ENCODE measurements around the gene CEPT1.
"Not testable (repeated sequence)": the region's sequence is repeated elsewhere in the genome, so short reads cannot be mapped to it uniquely, and the experiment has no call there.

The CEPT1 gene

DNA sequence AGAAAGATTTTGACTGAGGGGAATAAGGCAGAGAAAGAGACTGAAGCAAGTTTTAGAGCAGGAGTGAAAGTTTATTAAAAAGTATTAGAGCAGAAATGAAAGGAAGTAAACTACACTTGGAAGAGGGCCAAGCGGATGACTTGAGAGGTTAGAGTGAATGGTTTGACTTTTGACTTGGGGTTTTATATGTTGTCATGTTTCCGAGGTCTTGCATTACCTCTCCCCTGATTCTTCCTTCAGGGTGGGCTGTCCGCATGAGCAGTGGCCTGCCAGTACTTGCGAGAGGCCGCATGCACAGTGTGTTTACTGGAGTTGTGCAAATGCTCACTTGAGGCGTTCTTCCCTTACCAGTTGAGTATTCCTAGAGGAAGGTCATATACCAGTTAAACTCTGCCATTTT lies 73.4 kb downstream of the CEPT1 start:
- no peak for DNase-seq

DNA sequence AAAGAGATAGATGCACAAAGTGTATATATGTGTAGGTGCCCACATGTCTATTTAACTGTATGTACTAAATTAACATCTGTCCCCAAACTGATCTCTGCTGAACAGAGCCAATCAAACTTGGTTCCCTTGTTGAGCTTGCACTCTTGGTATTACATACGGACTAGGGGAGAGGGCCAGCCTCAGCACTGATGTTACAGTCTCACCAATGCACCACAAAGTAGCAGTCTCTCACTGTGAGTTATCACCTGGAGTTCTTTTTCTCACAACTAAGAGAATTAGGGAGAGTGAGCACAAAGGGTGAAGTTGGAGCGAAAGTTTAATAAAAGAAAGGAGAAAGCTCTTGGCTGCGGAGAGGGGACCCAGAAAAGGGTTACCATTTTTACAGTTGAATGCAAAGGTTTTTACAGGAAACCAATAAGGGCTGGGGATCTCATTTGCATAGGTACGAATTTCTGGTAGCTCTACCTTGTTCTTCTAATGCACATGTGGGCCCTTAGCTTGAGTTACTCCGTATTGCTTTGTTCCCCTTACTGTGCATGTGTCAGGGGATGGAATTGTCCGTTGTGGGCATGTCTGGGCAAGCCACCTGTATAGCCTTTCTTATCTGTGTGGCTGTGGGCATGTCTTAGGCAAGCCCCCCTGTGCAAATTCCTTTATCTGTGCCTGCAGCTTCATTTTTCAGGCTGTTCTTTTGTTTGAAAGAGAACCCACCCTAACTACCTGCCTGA lies 74.2 kb downstream of the CEPT1 start:
- no peak for DNase-seq

DNA sequence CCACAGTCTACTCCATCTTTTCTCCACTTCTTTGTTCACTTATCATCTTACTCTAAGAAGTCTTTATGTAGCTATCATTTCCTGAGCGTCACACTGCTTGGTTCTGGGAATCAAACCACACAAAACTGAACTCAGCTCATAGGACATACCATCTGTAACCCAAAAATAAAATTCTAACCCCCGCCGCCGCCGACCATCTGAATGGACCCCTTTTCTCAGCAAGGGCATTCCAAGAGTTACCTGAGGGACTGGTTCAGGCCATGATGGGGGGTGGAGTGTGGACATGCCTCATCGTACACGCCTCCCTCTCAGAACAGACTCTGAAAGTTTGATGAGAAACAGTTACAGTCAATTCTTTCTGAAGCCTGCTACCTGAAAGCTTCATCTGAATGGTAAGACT lies 74.9 kb downstream of the CEPT1 start:
- no peak for DNase-seq

DNA sequence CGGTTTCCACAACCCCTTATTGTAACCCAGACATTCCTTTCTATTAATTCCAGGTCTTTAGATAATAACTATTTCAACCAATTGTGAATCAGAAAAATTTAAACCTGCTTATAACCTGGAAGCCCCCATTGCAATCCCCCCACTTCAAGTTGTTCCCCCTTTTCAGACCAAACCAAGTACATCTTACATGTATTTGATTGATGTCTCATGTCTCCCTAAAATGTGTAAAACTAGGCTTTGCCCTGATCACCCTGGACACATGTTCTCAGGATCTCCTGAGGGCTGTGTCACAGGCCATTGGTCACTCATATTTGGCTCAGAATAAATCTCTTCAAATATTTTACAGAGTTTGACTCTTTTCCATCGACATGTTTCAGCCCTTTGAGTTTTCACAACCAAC lies 75.3 kb downstream of the CEPT1 start:
- not testable (repeated sequence) for DNase-seq

DNA sequence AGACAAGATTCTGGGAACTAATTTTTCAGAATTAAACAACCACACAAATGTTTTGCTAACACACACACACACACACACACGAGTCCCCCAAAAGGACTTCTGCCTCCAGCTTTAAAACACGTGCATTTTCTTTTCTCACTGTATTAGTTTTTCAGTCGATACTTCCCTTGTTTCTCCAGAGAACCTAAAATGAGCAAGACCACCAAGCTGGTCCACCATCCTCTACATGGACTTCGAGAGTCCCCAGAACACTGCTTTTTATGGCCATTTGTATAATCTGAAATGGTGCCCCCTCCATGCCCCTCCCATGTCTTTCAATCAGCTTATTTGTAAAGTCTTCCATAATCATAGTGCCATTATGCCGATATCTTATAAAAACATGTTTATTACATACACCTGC lies 76.7 kb downstream of the CEPT1 start:
- no peak for DNase-seq

DNA sequence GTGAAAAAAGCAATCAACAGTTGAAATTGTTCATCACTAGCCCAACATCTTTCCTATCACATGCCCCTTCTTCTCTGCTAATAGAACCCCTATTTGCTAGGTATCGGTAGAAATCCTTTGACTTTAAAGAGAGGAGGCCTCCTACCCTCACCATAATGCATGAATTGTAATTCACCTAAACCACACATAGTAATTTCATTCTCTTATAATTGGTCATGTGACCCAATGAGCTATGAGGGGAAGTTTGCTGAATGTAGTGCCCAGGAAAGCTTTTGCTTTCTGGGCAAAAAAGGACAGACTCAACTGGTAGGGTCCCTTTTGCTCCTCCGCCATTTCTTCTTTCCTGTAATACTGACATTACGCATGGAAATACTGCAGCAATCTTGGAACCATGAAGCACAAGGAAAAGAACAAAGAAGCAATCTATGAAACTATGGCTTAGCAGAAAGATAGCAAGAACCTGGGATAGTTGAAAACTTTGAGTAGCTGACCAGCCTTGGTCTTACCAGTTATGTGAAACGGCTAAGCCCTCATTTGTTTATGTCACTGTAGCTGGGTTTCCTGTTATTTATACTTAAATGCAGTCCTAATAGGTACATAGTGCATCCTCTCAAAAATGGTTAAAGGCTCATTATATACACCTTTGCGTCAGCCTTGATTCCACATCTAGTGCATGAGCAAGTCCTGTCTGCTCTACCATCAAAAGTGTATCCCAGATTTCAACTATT lies 77.3 kb downstream of the CEPT1 start:
- no peak for DNase-seq

DNA sequence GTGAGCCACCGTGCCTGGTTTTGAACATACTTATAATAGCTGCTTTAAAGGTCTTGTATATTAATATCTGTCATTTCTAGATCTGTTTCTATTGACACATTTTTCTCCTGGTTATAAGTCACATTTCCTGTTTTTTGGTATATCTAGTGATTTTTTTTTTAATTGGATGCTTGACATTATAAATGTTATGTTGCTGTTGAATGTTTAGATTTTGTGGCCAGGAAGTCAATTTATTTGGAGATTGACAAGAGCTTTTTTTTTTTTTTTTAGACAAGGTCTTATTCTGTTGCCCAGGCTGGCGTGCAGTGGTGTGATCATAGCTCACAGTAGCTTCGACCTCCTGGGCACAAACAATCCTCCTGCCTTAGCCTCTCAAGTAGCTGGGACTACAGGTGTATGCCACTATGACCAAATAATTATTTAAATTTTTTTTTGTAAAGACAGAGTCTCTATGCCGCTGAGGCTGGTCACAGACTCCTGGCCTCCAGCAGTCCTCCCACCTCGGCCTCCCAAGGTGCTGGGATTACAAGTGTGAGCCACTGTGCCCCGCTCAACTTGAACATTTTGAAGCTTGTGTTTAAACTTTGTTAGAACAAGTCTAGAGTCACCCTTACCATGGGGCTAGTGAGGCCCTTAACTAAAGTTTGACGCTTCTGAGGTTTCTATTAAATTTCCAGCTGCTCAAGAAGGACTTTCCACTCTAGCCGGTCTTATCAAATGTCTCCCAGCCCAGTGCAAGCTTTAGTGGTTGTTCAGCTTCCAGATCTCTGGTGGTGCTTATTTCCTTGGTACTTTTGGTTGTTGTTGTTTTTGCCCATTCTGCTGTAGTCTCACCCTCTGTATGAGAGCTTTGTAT lies 78.9 kb downstream of the CEPT1 start:
- no peak for DNase-seq

DNA sequence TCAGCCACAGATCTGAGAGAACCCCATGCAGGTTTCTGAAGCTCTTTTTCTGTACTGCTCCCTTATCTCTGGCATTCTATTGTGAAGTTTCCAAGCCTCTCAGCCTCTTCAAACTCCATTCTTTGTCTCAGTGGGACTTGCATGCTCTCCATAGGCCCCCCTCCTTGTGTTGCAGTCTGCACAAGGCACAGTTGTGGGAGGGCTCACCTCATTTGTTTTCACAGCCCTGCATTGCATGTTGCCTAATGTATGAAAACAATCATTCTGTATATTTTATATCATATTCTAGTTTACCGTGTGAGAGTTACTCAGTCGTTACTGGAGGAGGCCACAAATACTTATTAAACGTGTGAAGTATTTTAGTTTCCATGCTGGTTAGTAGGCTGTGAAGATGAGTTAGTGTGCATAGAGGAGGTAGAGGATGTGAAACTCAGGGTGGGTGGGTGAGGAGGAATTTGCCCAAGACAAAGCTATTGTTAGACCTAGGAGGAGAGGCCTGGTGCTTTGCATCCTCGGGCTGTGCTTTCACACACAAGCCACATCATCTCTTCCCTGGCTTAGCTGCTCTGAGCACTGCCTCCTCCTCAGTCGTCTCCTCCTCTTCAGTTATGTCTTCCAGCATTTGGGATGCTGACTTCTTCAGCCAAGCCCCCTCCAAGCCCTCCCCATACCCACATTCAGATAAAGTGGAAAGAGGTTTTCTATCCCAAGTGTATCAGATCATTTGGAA lies 79.7 kb downstream of the CEPT1 start:
- no peak for DNase-seq

DNA sequence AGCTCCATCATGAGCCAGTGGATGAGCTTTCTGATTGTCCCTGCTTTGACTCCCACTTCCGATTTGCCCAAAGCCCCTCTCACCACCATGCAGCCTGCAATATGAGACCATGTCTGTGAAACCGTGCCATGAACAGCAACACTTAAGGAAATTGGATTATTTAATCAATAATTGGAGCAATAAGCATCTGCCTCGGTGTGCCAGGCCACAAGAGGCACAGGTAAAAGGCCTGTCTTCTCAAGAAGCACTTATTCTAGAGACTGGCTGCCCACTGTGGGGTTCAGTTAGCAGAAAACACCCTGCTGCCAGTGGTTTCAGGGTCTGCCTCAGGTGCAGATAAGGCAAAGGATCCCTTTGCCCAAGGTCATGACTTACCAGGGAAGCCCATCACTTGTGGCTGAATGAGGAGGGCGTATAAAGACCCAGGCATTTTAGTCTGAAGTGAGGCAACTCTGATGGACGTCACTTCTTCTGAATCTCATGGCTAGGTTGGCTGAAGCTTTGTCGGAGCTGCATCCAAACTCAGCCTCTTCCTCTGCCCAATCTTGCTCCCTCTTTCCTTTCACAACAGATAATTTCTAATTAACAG lies 80.4 kb downstream of the CEPT1 start:
- no peak for DNase-seq

DNA sequence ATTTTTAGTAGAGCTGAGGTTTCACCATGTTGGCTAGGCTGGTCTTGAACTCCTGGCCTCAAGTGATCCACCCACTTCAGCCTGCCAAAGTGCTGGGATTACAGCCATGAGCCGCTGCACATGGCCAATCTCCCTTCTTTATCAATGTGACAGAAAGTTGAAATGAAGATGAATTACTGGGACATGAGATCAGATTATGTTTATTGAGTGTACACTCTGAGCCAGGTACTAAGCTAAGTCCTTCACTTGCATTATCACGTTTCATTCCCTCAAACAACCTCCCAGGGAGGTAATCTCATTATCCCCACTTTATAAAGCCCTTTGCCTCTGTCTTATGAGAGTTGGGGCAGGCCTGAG lies 81.2 kb downstream of the CEPT1 start:
- no peak for DNase-seq

DNA sequence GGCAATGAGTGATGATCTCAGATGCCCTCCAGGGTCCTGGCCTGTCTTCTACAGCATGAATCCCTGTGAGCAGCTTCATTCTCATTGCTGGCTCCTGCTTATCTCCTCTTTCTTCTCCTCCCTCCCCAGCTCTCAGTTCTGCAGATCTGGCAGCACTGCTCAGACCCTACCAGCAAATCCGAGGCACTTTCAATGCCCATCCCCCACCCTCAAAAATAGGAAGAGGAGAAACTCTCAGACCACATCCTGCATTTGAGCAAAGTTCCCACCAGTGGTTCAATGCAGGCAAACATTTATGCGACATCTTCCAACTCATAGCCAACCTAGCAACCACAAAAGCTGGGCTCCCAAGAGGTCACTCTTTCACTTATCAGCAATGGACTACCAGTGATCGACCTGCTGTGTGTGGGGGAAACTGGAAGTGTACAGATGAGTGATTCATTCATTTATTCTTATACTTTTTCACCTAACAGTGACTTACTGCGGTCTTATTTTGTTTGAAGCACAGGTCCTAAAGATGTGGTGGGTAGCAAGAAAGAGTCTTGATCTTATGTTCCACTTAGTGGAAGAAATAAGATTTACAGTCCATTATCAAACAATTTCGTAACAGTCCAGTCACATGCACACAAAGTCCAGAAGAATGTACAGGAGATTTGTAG lies 81.7 kb downstream of the CEPT1 start:
- no peak for DNase-seq

DNA sequence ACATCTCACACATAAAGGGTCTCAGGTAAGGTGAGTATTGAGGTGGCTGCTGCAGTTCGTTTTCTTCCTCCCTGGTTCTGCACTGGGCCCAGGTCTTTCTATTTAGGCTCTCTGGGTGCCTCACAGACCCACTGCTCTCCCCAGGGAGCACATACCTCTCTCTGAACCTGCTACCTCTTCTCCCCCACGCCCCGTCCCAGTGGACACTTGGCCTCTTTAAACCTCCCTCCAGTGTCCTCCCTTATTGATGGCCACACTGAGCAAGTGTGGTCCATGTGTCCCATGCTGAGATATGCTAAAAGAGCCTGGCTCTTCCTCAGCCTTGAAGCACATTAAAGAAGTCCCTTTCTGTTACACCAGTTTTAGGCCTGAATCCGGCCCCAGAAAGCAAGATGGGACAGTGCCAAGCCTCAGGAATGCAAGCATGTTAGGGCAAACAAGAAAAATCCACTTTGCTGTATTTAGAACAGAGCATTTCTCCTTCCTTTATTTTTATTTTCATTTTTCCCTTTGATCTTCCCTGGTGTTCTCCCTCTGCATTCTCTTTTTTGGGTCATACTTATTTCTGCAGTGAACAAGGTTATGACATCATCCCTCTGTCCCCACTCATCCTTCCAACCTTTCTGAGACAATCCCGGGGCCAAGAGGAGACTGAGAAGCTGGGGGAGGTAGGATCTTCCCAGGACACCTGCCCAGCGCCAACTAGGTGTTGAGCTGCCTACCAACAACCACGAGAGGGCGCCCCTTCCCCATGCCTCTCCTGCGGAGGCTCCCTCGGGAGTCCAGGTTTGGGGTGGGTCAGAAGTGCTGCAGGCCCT lies 82.5 kb downstream of the CEPT1 start:
- DNase-seq, result peak; percentile 19

DNA sequence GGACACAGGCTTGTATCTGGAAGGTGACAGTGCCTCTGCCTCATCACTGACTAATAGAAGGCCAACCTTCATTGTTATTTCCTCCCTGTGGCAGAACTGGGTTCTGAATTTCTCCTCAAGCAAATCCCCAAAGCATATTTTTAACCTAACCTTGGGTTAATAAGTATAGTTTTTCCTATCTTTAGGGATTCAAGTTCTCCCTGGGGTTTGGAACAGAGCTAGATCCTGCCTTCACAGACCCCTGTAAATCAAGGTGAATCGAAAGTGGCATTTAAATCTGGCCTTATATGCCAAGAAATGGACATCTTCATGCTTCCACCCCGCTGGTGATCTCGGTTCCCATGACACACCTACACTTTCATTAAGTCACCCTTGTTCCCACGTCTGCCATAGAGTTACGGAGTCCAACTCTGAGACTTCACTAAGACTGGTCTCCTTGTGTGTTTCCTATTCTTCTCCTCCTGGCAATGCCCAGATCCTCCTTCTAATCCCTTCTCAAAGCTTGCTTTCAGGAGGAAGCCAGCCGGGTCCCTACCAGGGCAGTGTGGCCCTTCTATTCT lies 83.2 kb downstream of the CEPT1 start:
- no peak for DNase-seq

DNA sequence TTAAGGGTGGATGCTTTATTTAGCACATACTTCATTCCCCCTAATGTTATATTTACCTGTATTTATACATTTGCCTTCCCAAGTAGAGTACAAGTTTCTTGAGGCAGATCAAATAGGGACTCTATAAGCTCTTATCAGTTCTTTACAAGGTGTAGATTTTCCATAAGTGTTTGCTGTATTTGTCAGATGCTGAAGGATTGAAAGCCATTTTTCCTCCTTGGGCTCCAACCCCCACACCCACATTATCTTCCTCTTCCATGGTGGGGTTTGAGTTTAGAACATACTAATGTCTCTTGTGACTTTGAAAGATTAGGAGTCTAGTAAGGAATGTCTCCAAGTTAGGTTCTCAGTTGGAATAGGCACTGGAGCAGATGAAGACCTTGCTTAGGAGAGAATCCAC lies 85.1 kb downstream of the CEPT1 start:
- DNase-seq, result no peak

DNA sequence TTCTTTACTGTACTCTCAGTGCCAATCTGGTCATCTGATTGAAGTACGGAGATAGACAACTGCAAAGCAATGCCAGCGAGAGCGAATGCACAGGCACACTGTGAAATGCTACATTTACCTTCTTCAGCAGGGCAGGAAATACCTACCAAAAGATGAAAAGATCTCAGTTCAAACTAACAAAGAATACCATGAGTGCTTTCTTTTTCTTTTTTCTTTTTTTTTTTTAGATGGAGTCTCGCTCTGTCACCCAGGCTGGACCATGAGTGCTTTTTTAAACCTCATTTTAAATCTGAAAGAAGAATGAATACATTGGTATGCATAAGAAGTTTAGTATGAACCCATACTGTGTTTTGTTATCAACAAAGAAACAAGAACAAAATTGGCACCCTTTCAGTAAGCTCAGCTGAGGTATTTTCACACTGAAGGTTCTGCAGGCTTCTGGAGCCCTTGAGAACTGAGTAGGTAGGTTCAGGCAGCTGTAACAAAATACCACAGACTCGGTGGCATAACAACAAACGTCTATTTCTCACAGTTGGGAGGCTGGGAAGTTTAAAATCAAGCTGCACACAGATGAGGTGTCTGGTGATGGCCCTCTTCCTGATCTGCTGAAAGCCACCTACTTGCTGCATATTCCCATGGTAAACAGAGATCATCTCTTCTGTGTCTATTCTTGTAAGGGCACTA lies 85.8 kb downstream of the CEPT1 start:
- DNase-seq, result no peak

DNA sequence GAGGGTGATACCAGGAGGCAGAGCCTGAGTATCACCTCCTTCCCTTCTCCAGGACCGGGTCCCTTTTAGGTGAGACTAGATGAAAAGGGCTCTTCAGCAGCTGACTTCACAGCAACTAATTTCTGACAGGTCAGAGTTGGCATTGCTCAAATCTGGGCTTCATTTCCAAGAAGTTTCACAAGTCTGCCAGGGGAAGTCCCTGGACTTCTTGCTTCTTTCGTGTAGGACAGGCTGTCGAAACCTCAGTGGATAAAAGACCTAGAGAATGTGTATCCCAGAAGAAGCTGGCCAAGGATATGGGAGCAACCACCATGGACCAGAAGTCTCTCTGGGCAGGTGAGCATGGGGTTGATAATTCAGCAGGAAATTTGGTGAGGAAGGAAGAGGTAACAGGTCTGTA lies 87.4 kb downstream of the CEPT1 start, which contains the start of gene CHI3L2:
CHI3L2 (plus strand) TSS at position 280 of the 400 bp plus-strand sequence; CDS start at position 297, 17 bp downstream.
- DNase-seq, result no peak

DNA sequence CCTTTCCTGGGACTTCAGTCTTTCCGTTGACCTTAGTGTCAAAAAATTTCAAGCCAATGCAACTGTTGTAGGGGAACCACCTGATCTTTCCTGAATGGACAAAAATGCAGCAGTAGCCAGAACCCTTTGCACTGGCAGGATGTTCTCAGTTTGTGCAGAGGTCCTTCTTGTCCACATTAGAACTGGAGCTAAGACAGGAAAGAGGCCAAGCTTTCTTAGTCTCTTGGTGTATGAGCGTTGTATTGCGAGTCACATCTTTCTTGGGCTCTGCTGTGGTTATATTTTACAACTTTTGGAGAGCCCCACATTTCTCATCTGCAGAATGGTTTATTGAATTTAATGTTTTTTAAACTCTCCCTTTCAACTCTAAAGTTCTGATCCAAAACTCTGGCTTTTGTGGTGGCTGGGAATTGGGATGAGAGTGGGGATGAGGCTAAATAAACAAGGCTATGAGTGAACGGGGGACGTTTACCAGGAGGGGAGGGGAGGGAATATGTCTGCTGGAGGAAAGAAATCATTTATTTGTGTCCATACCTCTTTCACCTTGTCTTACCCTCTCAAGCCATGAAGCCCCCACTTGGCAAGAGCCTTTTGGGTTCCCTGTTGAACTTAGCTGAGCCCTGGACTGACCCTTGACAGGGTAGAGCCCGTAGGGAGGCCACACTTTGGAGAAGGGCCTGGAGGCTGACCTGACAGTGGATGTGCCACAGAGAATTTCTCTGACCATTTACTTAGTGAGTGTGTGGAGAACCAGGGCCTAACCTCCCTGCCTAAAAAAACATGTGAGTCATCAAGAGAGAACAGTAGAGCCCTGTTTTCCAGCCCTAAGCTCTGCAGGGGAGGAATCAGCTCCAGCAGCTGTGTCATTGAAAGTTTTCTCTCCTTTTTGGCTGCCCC lies 88.1 kb downstream of the CEPT1 start:
- DNase-seq, result no peak

DNA sequence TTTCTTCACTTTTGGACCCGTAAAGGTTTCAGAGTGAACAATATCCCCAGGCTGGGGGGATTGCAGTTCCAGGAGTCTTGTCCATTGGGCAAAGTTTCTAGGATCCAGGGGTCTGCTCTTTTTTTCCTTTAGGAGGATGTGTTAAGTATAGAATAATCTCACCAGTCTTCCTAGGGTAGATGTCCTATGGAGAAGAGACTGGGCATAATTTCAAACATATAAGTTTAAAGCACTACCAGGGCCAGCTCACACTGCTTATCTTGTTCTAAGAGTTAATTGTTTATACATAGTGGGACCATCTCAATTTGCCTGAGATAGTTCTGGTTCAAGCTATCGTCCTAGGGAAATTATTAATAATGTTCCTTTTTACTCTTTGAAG lies 88.7 kb downstream of the CEPT1 start:
- no peak for DNase-seq

DNA sequence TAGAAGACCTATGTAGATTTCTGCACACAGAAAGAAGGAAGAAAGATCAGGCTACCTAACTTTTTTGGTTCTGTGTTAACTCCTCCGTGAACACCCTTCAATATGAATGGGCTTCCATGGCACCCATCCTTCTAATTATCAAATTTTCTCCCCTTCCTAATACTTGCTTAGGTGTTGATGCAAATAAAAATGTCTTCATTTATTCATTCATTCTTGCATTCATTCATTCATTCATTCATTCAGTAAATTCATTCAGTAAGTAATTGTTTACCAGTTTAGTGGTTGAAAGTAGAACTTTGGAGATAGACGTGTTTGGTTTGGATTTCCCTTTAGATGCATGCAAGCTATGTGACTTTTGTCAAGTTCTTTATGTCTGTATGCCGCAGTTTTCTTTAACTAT lies 92.1 kb downstream of the CEPT1 start:
- DNase-seq, result no peak

All from NCI-H1694 (cell line).